Cardiac fibroblast (primary cell): ENCODE measurements around the gene CTDSP2.
A peak's percentile ranks its signal among the peaks of the same experiment; 100 is the strongest.

Source experiments
- DNase-seq, 2 donors: peaks; one replicate each; pipeline versions ENCODE4 v3.0.0 to v3.0.0-alpha.2; 2010; ENCODE audit warnings: low read depth in 2 of 2
- H3K4me3 ChIP-seq, 2 donors: replicated peaks in 1 of 2; 1 replicate in 1 of 2; 2 replicates in 1 of 2; pipeline ENCODE4 v1.5.1; 2011; ENCODE audit warnings: low read depth in 2 of 2, low read length in 2 of 2, mild to moderate bottlenecking in 2 of 2, moderate library complexity in 1 of 2
- CTCF ChIP-seq: IDR thresholded peaks from one replicate; pipeline ENCODE4 v1.5.1; 2011; ENCODE audit warnings: low read depth, mild to moderate bottlenecking, low read length, inconsistent platforms

CTDSP2 gene

GRCh38 chr12:57834086-57834876 is 12.2 kb downstream of the CTDSP2 start:
- TF ChIP-seq CTCF, result no peak
- H3K4me3 ChIP-seq, result no peak overlapping the region
- no peak for DNase-seq

- no peak overlapping the region for H3K4me3 ChIP-seq
- DNase-seq, result no peak
- no peak for TF ChIP-seq CTCF
Measured at GRCh38 chr12:57833672-57834071, 12.9 kb downstream of the CTDSP2 start.

- DNase-seq, result peak in 1 of 2 donors; percentile 31
- TF ChIP-seq CTCF, result no peak
- no peak overlapping the region for H3K4me3 ChIP-seq
Measured at GRCh38 chr12:57832966-57833365, 13.6 kb downstream of the CTDSP2 start.

- DNase-seq, result no peak
- no peak overlapping the region for H3K4me3 ChIP-seq
- TF ChIP-seq CTCF, result no peak
Measured at GRCh38 chr12:57830393-57830792, 16.1 kb downstream of the CTDSP2 start.

- no peak overlapping the region for H3K4me3 ChIP-seq
- TF ChIP-seq CTCF, result no peak
- no peak for DNase-seq
Measured at GRCh38 chr12:57829025-57829777, 17.3 kb downstream of the CTDSP2 start.

- H3K4me3 ChIP-seq, result no peak overlapping the region
- no peak for DNase-seq
- TF ChIP-seq CTCF, result no peak
Measured at GRCh38 chr12:57826966-57827365, 19.6 kb downstream of the CTDSP2 start.
